Omental fat pad (tissue), 4 donors: Measurements from ENCODE around the gene RASAL2. TPM values are rescaled to one million over a fixed set of nuclear protein-coding genes. Genes with fewer than 3 reads are reported as not detected.
"Not testable (repeated sequence)": the region's sequence is repeated elsewhere in the genome, so short reads cannot be mapped to it uniquely, and the experiment has no call there.

Experiments used
- ATAC-seq: fragments of 150-250 bp; one replicate; pipeline ENCODE4 v1.9.1; 2016; ENCODE audit warnings: mild to moderate bottlenecking, moderate library complexity; ENCODE audit not compliant: low FRiP score
- DNase-seq: peaks from one replicate; pipeline ENCODE4 v3.0.0-alpha.2; 2019; ENCODE audit warnings: low spot score
- total RNA-seq, 4 donors: library from RNA; depleted of rRNA; stranded (reverse); fragments of >200 nt; gene quantifications; one replicate each; pipeline ENCODE4 v1.1.0, GENCODE V29; 2016
- TF ChIP-seq, protein P1 (sequence below), 3 donors: fragments of 450-650 bp; IDR thresholded peaks; one replicate each; pipeline ENCODE4 v1.5.1; 2016 to 2017; ENCODE audit warnings: antibody characterized with exemption in 3 of 3, mild to moderate bottlenecking in 3 of 3, moderate library complexity in 2 of 3

RASAL2 gene
- total RNA-seq, 4 donors from 2014 or later, result 13.5 to 52.3 (median 30.9) TPM

DNA sequence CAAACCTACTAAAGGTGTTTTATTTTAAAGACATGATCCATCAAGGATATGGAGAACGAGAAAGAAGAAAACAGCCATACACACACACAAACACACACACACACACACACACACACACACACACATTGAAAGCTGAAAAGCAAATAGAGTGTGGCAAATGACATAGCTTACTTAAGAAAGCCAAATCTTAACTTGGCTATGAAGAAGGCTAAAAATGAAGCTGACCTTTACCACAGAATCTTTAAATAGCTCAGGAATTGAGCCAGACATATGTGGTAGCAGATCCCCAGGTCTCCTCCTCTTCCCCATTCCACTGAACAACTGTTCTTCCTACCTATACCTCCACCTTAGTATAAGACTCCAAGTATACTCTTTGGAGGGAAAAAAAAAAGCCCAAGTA is 217.3 kb downstream of the RASAL2 start:
- TF ChIP-seq, protein P1, sequence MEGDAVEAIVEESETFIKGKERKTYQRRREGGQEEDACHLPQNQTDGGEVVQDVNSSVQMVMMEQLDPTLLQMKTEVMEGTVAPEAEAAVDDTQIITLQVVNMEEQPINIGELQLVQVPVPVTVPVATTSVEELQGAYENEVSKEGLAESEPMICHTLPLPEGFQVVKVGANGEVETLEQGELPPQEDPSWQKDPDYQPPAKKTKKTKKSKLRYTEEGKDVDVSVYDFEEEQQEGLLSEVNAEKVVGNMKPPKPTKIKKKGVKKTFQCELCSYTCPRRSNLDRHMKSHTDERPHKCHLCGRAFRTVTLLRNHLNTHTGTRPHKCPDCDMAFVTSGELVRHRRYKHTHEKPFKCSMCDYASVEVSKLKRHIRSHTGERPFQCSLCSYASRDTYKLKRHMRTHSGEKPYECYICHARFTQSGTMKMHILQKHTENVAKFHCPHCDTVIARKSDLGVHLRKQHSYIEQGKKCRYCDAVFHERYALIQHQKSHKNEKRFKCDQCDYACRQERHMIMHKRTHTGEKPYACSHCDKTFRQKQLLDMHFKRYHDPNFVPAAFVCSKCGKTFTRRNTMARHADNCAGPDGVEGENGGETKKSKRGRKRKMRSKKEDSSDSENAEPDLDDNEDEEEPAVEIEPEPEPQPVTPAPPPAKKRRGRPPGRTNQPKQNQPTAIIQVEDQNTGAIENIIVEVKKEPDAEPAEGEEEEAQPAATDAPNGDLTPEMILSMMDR (IDR thresholded peaks at IDR 0.05), result no peak
- ATAC-seq (no peak), DNase-seq (no peak)

DNA sequence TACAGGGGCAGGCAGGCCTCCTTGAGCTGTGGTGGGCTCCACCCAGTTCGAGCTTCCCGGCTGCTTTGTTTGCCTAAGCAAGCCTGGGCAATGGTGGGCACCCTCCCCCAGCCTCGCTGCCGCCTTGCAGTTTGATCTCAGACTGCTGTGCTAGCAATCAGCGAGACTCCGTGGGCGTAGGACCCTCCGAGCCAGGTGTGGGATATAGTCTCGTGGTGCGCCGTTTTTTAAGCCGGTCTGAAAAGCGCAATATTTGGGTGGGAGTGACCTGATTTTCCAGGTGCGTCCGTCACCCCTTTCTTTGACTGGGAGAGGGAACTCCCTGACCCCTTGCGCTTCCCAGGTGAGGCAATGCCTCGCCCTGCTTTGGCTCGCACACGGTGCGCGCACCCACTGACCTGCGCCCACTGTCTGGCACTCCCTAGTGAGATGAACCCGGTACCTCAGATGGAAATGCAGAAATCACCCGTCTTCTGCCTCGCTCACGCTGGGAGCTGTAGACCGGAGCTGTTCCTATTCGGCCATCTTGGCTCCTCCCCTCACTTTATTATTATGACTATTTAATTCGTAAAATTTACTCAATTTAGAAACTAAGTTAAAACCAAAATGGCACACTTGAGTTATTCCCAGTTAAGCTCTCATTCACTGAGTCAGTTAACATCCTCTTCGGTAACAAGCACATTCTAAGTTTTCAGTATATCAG is 226.5 kb downstream of the RASAL2 start:
- DNase-seq, ATAC-seq: not testable (repeated sequence)

DNA sequence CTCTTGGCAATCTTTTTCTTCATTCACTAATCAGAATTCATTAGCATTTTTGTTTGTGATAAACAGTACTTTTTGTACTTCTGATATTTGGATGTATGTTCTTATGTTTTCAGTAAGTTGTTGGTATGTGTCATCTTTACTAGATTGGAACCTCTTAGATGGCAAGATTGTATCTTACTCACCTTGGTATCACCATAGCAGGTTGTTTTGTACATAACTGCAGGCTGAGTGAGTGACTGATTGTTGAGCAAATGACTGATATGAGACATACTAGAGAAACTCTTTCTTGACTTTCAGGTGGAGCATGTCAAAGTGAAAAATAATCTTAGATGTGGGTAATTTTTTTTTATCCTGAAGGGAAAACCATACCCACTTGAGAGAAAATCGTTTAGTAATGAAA is 229.2 kb downstream of the RASAL2 start:
- ATAC-seq (no peak), DNase-seq (no peak)
- TF ChIP-seq, protein P1 (IDR thresholded peaks at IDR 0.05), result no peak

DNA sequence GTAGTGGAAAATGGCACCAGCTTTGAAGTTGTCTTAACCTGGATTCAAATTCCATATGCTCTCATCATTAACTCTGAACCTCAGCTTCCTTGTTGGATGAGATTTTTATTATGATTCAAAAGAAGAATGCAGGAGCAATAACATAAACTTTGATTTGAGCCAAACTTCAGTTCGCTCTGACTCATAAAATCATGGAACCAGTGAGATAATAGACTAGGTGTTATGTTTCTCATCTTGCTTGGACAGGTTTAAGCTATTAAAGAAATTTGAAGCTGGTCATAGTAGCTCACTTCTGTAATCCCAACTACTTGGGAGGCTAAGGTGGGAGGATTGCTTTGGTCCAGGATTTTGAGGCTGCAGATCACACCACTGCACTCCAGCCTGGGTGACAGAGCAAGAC is 230.1 kb downstream of the RASAL2 start:
- no peak for DNase-seq
- TF ChIP-seq, protein P1 (IDR thresholded peaks at IDR 0.05), result no peak
- ATAC-seq, result no peak

DNA sequence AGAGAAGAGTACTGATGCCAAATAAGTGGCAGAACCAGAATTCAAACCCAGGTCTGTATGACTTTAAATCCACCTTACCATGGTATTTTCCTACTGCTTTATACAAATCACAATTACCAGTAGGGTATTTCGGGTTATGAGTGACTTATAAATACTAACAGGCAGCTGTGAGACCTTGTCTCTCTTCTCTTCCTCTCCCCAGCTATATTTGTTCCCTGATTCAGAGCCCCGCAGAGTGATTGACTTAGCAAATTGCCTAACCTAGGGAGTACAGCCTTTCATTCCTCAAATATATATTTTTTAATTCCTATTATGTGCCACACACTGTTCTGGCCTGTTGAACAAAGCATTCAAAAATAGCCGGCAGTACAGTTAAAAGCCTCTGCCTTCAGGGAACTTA is 234.8 kb downstream of the RASAL2 start:
- ATAC-seq (no peak), DNase-seq (no peak)
- TF ChIP-seq, protein P1 (IDR thresholded peaks at IDR 0.05), result no peak

DNA sequence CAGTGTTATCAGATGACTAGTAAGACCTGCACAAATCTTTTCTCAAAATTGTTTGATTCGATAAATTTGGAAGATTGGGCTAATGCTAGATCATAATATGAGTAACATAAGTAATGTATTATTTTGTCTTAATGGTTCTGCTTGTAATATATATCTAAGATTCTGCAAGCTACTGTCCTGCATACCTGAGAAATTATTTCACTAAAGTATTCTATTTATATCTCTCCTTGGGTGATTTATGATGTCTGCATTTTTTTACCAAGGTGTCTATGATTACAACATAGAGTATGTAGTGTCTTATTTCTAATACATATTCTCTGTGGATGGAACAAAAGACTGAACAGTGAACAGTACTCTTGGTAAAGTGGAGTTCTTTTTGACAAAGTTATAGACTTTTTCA is 236.2 kb downstream of the RASAL2 start:
- TF ChIP-seq, protein P1 (IDR thresholded peaks at IDR 0.05), result no peak
- ATAC-seq (no peak), DNase-seq (no peak)

DNA sequence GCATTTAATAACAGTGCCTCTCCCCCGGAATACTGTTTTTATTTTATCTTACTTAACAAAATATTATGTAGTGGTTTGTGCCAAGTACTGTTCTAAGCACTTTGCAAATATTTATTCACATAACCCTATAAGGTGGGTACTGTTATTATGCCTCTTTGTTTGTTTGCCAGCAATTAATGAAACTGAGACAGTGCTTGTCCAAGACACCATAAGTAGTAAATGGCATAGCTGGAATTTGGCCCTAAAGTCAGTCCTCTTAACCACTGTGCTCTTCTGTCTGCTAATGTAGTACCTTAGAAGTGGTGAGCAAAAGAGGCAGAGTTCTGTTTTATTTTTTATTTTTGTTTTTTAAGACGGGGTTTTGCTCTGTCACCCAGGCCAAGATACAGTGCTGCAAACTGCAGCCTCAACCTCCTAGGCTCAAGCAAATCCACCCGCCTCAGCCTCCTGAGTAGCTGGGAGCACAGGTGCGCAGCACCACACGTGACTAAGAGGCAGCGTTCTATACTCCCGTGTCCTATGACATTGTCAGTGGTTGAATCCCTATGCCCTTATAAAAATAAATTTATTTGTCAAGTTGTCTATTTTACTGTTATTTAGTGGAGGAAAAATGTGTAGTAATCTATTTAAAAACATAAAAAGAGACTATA is 237.1 kb downstream of the RASAL2 start:
- ATAC-seq (no peak), DNase-seq (no peak)
- TF ChIP-seq, protein P1 (IDR thresholded peaks at IDR 0.05), result no peak
